Activated T-helper 17 cell treated with anti-CD3 and anti-CD28 coated beads, Interleukin-2, amount 50 U/mL, for 72 hours (primary cell): ENCODE data around the gene IGBP1. TPM values are rescaled to one million over a fixed set of nuclear protein-coding genes. Genes with fewer than 3 reads are reported as not detected.
A peak's percentile ranks its signal among the peaks of the same experiment; 100 is the strongest.

Experiments used
- ATAC-seq: fragments of 150-1000 bp; cut with Tn5 transposase; replicated peaks from 2 replicates; pipeline ENCODE4 v1.10.0; 2021; ENCODE audit warnings: mild to moderate bottlenecking, moderate library complexity
- H3K27ac Mint-ChIP-seq: one replicate; pipeline ENCODE4 v1.8.0; 2022; ENCODE audit warnings: mixed read lengths
- H3K27me3 Mint-ChIP-seq: one replicate; pipeline ENCODE4 v1.8.0; 2022; ENCODE audit warnings: mixed read lengths
- H3K36me3 Mint-ChIP-seq: one replicate; pipeline ENCODE4 v1.8.0; 2022; ENCODE audit warnings: low read depth, mild to moderate bottlenecking, mixed read lengths
- H3K4me1 Mint-ChIP-seq: one replicate; pipeline ENCODE4 v1.8.0; 2022; ENCODE audit warnings: mixed read lengths
- H3K4me3 Mint-ChIP-seq: one replicate; pipeline ENCODE4 v1.8.0; 2022; ENCODE audit warnings: mild to moderate bottlenecking, mixed read lengths
- H3K9me3 Mint-ChIP-seq: one replicate; pipeline ENCODE4 v1.8.0; 2022; ENCODE audit warnings: mixed read lengths
- total RNA-seq, 2 donors: library from RNA; stranded (reverse); gene quantifications; one replicate each; pipeline ENCODE4 v1.2.3, GENCODE V29; 2022

Gene IGBP1
- total RNA-seq, 2 donors from 2014 or later, result 39.1 to 64.3 TPM

- Mint-ChIP-seq H3K9me3 (no peaks in the 10 kb centered on the region), H3K4me3 (peak overlapping the region; percentile 94), H3K4me1 (peaks cover 16% of the 10 kb centered on the region), H3K27ac (no peak overlapping the region), H3K36me3 (peaks cover 27% of the 10 kb centered on the region), H3K27me3 (no peaks in the 10 kb centered on the region)
- no peak for ATAC-seq
These were observed 1.0 kb upstream of the IGBP1 start for GRCh38 chrX:70132224-70132623.

DNA sequence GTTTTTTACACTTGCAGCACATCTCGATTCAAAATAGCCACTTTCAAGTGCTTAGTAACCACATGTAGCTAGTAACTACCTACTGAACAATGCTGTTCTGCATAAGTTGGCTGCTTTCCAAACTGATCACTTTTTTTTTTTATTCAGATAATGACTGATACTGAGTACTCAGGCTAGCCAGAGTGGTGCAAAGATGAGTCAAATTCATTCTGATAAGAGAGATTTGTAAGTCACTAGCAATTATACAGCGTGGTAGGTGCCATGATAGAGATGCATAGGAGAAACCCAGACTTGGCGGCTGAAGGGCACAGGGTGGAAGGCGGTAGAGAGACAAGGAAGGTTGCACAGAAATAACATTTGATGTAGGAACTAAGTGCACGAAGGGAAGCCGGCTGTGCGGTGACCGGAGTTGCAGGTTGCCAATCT lies 357 bp upstream of the IGBP1 start:
- peak; percentile 75 for ATAC-seq
- H3K9me3 Mint-ChIP-seq, result no peaks in the 10 kb centered on the region
- peaks cover 33% of the 10 kb centered on the region for H3K36me3 Mint-ChIP-seq
- peak overlapping the region; percentile 98 for H3K27ac Mint-ChIP-seq
- no peaks in the 10 kb centered on the region for H3K27me3 Mint-ChIP-seq
- peaks cover 17% of the 10 kb centered on the region for H3K4me1 Mint-ChIP-seq
- peak overlapping the region; percentile 94 for H3K4me3 Mint-ChIP-seq

- Mint-ChIP-seq H3K4me1 (peaks cover 17% of the 10 kb centered on the region), H3K27me3 (no peaks in the 10 kb centered on the region), H3K36me3 (peaks cover 38% of the 10 kb centered on the region), H3K27ac (peak overlapping the region; percentile 98), H3K4me3 (peak overlapping the region; percentile 94), H3K9me3 (no peaks in the 10 kb centered on the region)
- ATAC-seq, result peak; percentile 10
These were observed 850 bp downstream of the IGBP1 start for GRCh38 chrX:70134116-70134477.

DNA sequence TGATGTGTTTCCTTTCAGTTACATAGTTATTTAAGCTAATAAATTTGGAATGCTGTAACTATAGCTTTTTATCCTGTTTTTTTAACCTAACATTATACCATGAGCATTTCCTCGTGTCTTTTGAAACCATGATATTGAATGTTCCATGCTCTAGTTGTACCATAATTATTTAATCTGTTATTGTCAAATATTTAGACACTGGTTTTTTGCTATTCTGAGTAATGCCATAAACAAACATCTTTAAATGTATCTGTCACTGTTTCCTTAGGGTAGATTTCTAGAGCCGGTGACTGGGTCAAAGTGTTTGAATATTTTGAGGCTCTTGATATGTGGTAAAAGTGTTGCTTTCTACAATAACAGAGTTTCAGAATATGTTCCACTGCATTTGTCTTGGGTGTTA lies 5.4 kb downstream of the IGBP1 start:
- H3K4me3 Mint-ChIP-seq, result no peak overlapping the region

DNA sequence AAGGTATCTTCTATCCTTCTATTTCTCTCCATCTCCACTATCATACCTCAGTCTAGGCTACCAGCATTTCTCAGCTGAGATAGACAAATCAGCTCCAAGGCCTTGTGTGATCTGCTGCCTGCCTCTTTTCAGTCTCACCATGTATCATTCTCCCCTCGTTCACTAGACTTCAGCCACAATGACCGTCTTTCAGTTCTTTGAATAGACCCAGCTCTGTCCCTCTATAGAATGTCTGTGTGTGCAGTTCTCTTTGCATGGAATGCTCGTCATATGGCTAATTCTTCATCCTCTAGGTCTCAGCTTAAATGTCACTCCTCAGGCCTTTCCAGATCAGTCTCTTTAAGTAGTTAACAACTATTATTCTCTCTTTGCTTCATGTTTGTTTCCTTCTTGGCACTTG lies 6.5 kb downstream of the IGBP1 start:
- peaks cover 52% of the 10 kb centered on the region for H3K36me3 Mint-ChIP-seq
- H3K9me3 Mint-ChIP-seq, result no peaks in the 10 kb centered on the region
- no peak overlapping the region for H3K4me3 Mint-ChIP-seq
- peaks cover 13% of the 10 kb centered on the region for H3K4me1 Mint-ChIP-seq
- H3K27me3 Mint-ChIP-seq, result no peaks in the 10 kb centered on the region
- peak overlapping the region; percentile 0 for H3K27ac Mint-ChIP-seq
- no peak for ATAC-seq

More for the DNA sequence above, 5.4 kb downstream of the IGBP1 start:
- H3K36me3 Mint-ChIP-seq, result peaks cover 57% of the 10 kb centered on the region
- no peak for ATAC-seq
- H3K27me3 Mint-ChIP-seq, result no peaks in the 10 kb centered on the region
- no peak overlapping the region for H3K27ac Mint-ChIP-seq
- H3K9me3 Mint-ChIP-seq, result no peaks in the 10 kb centered on the region
- H3K4me1 Mint-ChIP-seq, result peaks cover 13% of the 10 kb centered on the region

GRCh38 chrX:70141373-70141772 lies 8.1 kb downstream of the IGBP1 start:
- Mint-ChIP-seq H3K36me3 (peaks cover 52% of the 10 kb centered on the region), H3K27me3 (no peaks in the 10 kb centered on the region), H3K27ac (no peak overlapping the region), H3K4me3 (no peak overlapping the region), H3K9me3 (no peaks in the 10 kb centered on the region), H3K4me1 (peaks cover 6% of the 10 kb centered on the region)
- no peak for ATAC-seq

DNA sequence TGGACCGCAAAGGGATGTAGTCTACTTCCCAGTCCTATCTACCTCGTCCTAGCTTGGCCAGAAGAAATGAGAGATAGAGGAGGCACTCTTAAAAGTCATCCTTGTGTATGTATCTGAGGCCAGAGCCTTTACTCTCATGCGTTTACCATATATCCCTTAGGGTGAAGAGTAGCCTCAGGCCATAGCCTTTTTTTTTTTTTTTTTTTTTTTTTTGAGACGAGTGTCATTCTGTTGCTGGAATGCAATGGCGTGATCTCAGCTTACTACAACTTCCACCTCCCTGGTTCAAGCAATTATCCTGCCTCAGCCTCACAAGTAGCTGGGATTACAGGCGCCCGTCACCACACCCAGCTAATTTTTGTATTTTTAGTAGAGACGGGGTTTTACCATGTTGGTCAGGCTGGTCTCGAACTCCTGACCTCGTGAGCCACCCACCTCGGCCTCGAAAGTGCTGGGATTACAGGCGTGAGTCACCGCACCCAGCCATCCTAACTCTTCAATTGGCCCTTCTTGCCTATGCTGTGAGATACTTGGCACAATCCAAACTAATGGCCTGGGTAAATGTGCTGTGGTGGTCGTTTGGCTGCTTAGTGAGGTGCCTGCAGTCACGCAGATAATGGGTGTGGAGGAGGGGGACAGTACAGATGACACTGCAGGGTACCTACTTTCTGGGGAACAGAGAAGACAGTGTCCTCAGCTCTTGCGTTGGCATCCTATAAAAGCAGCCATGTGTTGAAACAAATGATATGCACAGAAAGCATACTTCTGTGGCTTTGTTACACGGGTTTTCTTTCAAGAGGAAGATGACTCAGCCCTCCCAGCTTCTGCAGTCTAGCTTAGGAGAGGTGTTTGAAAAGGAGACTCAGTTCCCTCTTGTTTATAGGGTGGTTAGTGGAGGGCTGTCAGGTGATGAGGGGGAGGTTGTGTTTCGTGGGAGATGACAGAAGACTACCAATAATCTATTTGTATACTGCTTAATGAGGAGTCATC lies 33.6 kb downstream of the IGBP1 start:
- Mint-ChIP-seq H3K9me3 (no peaks in the 10 kb centered on the region), H3K4me3 (no peak overlapping the region), H3K27ac (peak overlapping the region; percentile 5), H3K27me3 (no peaks in the 10 kb centered on the region), H3K4me1 (no peaks in the 10 kb centered on the region), H3K36me3 (peaks cover 39% of the 10 kb centered on the region)
- peak; percentile 62 for ATAC-seq

DNA sequence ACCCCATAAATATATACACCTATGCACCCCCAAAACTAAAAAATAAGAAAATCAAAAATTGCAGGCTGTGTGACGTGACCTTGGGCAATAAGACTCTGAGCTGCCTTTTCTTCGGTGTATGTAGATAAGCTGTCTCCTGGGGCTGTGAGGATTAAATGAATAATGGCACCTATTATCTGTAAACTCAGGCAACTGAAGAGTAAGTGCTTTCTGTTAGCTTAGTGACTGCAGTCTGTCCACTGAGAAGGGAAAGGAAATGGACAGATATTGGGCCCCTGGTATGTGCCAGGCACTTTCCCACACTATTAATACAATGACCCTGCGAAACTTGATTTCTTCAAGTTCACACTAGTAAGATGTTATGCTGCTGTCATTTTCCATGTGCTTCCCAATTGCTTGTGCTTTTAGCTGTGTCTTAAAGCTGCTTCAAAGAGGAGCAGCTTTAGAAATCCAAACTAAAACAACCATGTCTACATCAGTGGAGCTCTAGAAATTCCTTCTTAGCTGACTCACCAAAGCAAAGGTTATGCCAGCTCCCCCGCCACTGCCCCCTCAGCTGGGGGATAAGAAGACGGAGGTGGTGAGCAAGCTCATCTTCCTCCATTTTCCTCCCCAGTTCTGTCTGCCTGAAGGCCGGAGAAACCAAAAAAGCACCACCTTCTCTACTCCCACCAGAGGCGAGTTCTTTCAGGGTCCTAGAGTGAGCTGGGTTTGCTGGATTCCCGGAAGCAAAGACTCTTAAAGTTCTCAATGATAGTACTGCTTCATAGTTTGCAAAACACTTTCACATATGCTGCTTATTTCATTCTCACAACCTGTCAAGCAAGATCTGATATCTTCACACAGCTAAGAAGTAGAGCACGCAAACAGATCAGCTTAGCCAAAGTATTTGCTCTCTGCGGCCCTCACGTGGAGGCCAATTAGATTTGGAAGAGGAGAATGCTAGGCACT lies 35.3 kb downstream of the IGBP1 start:
- H3K36me3 Mint-ChIP-seq, result peaks cover 37% of the 10 kb centered on the region

DNA sequence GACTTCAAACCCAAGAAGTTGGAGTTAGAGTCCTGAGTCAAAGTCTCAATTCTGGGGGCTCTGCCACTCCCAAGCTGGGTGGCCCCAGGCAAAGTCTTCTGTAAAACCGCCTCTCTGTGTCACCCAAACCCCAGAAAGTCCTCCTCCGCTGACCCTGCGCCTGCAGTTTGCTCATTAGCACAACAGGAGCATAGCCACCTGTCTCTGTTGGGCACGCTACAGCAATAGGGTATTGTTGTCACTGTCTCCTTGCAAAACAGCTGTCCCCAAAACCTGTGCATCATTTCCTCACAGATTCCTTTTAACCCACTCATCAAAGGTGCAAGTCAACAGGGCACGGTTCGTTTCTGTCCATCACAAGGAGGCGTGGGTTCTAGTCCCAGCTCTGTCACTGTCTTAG lies 36.0 kb downstream of the IGBP1 start:
- Mint-ChIP-seq H3K27ac (no peak overlapping the region), H3K9me3 (no peaks in the 10 kb centered on the region), H3K27me3 (no peaks in the 10 kb centered on the region), H3K4me3 (no peak overlapping the region), H3K36me3 (peaks cover 29% of the 10 kb centered on the region), H3K4me1 (no peaks in the 10 kb centered on the region)
- no peak for ATAC-seq

More for the DNA sequence above, 35.3 kb downstream of the IGBP1 start:
- Mint-ChIP-seq H3K4me3 (no peak overlapping the region), H3K9me3 (no peaks in the 10 kb centered on the region), H3K4me1 (no peaks in the 10 kb centered on the region), H3K27me3 (no peaks in the 10 kb centered on the region), H3K27ac (no peak overlapping the region)
- ATAC-seq, result no peak

DNA sequence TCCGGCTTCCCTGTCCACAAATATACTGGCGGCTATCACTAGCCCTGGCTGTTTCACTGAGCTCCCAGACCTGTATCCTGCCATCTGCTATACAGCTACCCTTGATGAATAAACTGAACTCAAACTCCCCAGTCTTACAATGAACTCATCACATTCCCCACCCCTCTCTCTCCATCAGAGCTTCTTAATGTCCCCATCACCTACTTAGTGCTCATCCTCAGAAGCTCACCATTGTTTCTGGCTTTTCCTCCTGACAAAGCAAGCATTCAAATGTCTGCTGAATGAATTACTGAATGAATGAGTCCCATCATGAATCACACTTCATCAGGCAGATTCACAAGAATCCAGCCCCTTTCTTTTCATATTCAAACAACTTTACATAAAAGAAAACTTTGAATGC lies 38.4 kb downstream of the IGBP1 start:
- Mint-ChIP-seq H3K4me3 (no peak overlapping the region), H3K9me3 (no peaks in the 10 kb centered on the region), H3K36me3 (peaks cover 7% of the 10 kb centered on the region), H3K27me3 (no peaks in the 10 kb centered on the region), H3K27ac (no peak overlapping the region), H3K4me1 (no peaks in the 10 kb centered on the region)
- ATAC-seq, result no peak

DNA sequence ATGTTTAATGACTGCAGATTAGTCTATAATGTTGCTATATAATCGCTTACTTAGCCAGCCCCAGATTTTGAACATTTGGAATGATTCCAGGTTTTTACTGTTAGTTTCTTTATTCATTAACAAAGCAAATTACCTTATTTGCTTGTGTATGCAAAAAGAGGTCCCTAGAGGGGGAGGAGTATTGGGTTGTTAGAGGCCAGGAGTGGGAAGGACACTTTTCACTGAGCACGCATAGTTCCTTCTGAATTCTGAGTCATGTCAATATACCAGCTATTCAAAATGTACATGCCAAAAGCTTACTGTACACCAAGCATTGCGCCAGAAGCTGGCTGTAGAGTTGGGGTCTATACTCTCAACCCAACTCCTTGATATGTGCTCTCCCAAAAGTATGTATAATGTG lies 39.0 kb downstream of the IGBP1 start:
- ATAC-seq, result no peak
- Mint-ChIP-seq H3K9me3 (no peaks in the 10 kb centered on the region), H3K4me3 (no peak overlapping the region), H3K27ac (no peak overlapping the region), H3K27me3 (no peaks in the 10 kb centered on the region), H3K36me3 (peaks cover 1% of the 10 kb centered on the region), H3K4me1 (no peaks in the 10 kb centered on the region)

- Mint-ChIP-seq H3K4me1 (no peaks in the 10 kb centered on the region), H3K36me3 (no peaks in the 10 kb centered on the region), H3K27ac (no peak overlapping the region), H3K4me3 (no peak overlapping the region), H3K27me3 (no peaks in the 10 kb centered on the region), H3K9me3 (no peaks in the 10 kb centered on the region)
- ATAC-seq, result no peak
These were observed 39.7 kb downstream of the IGBP1 start for GRCh38 chrX:70172964-70173363.

- no peak for ATAC-seq
- H3K4me1 Mint-ChIP-seq, result no peaks in the 10 kb centered on the region
- no peak overlapping the region for H3K27ac Mint-ChIP-seq
- no peaks in the 10 kb centered on the region for H3K9me3 Mint-ChIP-seq
- peak overlapping the region; percentile 29 for H3K4me3 Mint-ChIP-seq
- H3K27me3 Mint-ChIP-seq, result no peaks in the 10 kb centered on the region
- H3K36me3 Mint-ChIP-seq, result no peaks in the 10 kb centered on the region
These were observed 41.5 kb downstream of the IGBP1 start for GRCh38 chrX:70174754-70175153.

DNA sequence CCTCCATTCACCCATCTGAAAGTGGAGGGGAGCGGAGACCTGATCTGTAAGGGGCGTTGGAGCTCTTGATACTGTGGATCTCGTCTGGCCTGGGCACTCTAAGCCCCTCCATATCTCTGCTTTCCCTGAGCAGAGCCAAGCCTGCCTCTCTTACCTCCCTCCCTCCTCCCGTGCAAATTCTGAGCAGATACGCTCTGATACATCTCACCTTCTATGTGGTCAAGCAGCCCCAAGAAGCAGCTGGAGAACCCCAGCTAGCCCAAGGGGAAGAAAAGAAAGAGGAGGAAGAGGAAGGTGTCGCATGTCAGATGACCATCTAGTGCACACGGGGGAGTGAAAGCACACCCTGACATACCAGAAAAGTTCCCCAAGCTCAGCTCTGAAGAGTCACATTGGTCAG lies 42.1 kb downstream of the IGBP1 start:
- peak overlapping the region; percentile 29 for H3K4me3 Mint-ChIP-seq
- no peaks in the 10 kb centered on the region for H3K36me3 Mint-ChIP-seq
- H3K27me3 Mint-ChIP-seq, result no peaks in the 10 kb centered on the region
- no peaks in the 10 kb centered on the region for H3K9me3 Mint-ChIP-seq
- H3K4me1 Mint-ChIP-seq, result no peaks in the 10 kb centered on the region
- H3K27ac Mint-ChIP-seq, result no peak overlapping the region
- no peak for ATAC-seq
